DMS153 (cell line): ENCODE results near the gene ABCB9.
"Not testable (repeated sequence)": the region's sequence is repeated elsewhere in the genome, so short reads cannot be mapped to it uniquely, and the experiment has no call there.

Experiments
- DNase-seq: peaks from one replicate; lab custom pipeline; 2025; lab: John Stamatoyannopoulos, UW

Gene ABCB9

DNA sequence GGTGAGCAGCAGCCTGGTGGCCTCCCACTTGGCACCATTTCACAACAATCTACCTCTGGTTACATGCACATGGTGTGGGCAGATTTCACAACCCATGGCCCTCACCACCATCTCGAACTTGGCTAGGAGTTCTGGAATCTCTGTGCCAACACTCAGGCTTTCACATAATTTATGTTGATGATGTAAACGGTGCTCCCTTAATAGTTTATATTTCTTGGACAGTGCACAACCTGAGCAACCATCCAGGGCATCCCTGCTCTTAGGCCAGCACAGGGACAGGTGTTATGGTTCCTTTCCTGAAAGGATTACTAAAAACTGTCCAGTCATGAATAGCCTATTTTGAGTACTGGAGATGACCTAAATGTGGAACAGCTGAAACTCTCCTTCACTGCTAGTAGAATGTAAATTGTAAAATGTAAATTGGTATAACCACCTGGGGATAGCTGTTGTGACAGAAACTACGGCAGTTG lies 28.6 kb downstream of the ABCB9 start:
- no peak for DNase-seq

DNA sequence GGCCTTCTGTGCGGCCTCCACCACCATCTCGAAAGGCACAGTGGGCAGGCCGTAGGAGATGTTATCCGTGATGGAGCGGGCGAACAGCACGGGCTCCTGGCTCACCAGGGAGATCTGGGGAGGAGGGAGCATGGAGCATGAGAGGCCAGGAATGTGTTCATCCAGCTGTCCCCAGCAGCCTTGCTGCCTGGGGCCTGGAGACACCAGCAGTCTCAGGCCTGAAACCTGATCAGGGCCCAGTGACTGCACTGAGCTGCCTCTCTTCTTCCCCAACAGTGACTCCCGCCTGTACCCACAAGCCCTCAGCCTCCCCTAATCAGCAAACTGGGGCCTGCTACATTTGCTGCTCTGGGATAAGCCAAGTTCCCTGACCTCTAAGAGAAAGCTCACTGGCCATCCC lies 30.9 kb downstream of the ABCB9 start:
- DNase-seq, result no peak

- no peak for DNase-seq
These were observed 31.5 kb downstream of the ABCB9 start for GRCh38 chr12:122934722-122935121.

- no peak for DNase-seq
These were observed 34.1 kb downstream of the ABCB9 start for GRCh38 chr12:122932207-122932606.

DNA sequence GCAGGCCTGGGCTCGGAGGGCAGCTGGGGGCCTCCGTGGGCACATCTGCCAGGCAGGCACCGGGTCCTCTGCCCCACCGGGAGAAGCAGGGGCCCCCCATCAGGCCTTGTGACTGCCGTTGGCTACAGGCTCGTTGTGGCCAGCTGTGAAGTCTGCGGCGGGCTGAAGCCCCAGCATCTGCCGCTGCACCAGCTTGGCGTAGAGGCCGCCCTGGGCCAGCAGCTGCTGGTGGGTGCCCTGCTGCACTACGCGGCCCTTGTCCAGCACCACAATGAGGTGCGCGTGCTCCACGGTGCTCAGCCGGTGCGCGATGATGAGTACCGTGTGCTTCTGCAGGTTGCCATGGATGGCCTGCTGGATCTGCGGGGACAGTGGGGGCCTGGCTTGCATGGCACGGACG lies 36.5 kb downstream of the ABCB9 start:
- no peak for DNase-seq

DNA sequence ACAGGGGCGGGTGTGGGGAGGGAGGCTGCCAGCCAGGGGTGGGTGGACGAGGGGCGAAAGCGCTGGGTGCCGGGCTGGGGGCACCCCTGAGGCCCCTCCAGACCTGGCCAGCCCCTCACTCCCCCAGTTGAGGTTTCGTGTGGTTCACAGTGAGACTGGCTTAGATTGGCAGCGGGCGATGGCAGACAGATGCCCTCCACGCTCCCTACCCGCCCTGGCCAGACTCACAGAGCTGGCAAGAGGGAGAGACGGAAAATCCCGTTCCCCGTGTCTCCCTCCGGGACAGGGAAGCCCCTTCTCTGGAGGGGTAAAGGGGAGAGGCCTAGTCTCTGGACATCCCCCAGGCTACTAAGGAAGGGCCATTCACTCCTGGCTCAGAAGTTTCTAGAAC lies 37.1 kb downstream of the ABCB9 start:
- DNase-seq, result no peak

- DNase-seq, result no peak
These were observed 37.7 kb downstream of the ABCB9 start for GRCh38 chr12:122928404-122929147.

GRCh38 chr12:122927756-122928403 lies 38.4 kb downstream of the ABCB9 start:
- no peak for DNase-seq

DNA sequence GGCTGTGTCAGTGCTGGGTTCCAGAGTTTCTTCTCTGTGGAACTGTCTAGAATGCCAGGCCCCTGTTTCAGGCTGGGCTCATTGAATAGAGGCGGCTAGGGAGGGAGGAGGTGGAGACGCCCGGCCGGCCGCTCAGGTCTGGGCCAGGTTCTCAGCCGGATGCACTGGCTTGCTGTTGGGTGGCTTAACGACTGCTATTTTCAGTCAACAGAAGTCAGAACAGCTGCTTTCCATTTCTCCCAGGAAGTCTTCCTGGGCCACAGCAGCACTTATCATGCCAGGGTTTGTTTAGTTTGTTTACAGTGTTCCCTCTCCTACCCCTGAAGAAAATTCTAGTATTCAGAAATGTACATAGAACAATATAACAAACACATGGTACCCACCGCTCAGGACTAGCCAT lies 44.3 kb downstream of the ABCB9 start:
- DNase-seq, result no peak

DNA sequence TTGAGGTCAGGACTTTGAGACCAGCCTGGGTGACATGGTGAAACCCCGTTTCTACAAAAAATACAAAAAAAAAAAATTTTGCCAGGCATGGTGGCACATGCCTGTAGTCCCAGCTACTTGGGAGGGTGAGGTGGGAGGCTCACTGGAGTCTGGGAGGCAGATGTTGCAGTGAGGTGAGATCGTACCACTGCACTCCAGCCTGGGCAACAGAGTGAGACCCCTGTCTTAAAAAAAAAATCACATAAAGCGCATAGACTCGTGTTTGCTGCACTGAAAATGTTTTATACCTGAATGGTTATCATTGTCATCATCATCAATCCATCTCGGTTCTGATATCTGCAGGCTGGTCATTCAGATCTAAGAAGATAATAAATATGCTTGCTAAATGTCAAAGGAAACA lies 45.6 kb downstream of the ABCB9 start:
- no peak for DNase-seq

- DNase-seq, result no peak
These were observed 47.4 kb downstream of the ABCB9 start for GRCh38 chr12:122918827-122919226.

DNA sequence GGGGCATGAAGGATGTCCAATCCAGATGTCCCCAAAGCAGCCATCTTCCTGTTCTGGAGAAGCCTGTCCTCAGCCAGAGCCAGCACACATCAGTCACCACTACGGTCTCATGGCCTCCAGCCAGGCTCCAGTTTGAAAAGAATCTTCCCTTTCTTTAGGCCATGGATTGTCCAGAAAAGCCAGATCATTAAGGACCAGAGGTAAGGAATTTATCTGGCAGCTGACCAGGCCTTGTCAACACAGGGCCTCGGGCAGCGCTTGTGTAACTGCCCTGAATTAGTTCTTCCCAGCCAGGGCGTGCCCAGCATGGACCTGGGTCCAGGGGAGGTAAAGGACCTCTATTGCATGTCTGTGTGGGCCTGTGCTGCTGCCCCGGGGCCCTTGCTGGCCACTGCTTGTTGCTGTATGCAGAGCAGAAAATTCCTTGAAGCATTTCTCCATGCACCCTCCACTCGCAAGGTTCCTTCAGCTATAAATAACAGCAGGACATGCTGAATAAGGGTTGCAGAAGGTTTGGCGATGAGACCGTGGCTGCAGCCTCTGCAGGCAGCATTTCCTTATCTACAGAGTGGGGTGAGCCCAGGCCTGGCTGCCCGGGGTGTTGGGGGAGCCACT lies 48.6 kb downstream of the ABCB9 start:
- no peak for DNase-seq

GRCh38 chr12:122909442-122910288 lies 56.6 kb downstream of the ABCB9 start:
- peak; percentile 83 for DNase-seq

GRCh38 chr12:122908915-122909314 lies 57.3 kb downstream of the ABCB9 start:
- no peak for DNase-seq

GRCh38 chr12:122905258-122905657 lies 61.0 kb downstream of the ABCB9 start:
- not testable (repeated sequence) for DNase-seq

GRCh38 chr12:122903693-122904034 lies 62.6 kb downstream of the ABCB9 start:
- peak; percentile 31 for DNase-seq

- no peak for DNase-seq
These were observed 63.2 kb downstream of the ABCB9 start for GRCh38 chr12:122902854-122903692.

DNA sequence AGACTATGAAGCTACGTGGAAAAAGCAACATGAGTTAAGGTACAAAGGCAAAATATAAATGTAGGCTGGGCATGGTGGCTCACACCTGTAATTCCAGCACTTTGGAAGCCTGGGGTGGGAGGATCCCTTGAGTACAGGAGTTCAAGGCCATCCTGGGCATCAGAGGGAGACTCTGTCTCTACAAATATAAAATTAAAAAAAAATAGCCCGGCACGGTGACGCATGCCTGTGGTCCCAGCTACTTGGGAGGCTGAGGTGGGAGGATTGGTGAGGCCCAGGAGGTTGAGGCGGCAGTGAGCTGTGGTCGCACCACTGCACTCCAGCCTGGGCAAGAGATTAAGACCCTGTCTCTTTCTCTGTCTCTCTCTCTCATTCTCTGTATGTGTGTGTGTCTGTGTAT lies 66.4 kb downstream of the ABCB9 start:
- no peak for DNase-seq

GRCh38 chr12:122896662-122897061 lies 69.6 kb downstream of the ABCB9 start:
- no peak for DNase-seq

- peak; percentile 76 for DNase-seq
These were observed 70.3 kb downstream of the ABCB9 start, which contains the start of gene VPS37B for GRCh38 chr12:122895704-122896636. VPS37B (minus strand) TSS chr12:122896124; CDS start chr12:122896062, 62 bp downstream.
